NCI-H345 (cell line): Measurements from ENCODE around the gene VPS18.
"Not testable (repeated sequence)": the region's sequence is repeated elsewhere in the genome, so short reads cannot be mapped to it uniquely, and the experiment has no call there.

Experiments
- DNase-seq: peaks from one replicate; lab custom pipeline; 2025; lab: John Stamatoyannopoulos, UW

Gene VPS18

GRCh38 chr15:40893733-40894680 lies at the start of gene VPS18:
VPS18 (plus strand) TSS chr15:40894450; CDS start chr15:40894769, 319 bp downstream.
- peak; percentile 95 for DNase-seq

GRCh38 chr15:40844696-40845030 lies 49.6 kb upstream of the VPS18 start:
- peak; percentile 43 for DNase-seq

DNA sequence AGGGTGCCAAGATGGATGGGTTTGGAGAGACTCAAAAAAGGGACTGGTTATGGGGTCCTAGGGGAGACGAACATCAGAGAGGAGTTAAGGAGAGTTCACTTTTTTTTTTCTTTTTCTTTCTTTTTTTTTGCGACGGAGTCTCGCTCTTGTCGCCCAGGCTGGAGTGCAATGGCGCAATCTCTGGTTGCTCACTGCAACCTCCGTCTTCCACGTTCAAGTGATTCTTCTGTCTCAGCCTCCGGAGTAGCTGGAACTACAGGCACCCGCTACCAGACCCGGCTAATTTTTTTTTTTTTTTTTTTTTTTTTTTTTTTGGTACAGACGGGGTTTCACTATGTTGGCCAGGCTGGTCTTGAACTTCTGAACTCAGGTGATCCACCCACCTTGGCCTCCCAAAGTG lies 49.2 kb upstream of the VPS18 start:
- DNase-seq = no peak

DNA sequence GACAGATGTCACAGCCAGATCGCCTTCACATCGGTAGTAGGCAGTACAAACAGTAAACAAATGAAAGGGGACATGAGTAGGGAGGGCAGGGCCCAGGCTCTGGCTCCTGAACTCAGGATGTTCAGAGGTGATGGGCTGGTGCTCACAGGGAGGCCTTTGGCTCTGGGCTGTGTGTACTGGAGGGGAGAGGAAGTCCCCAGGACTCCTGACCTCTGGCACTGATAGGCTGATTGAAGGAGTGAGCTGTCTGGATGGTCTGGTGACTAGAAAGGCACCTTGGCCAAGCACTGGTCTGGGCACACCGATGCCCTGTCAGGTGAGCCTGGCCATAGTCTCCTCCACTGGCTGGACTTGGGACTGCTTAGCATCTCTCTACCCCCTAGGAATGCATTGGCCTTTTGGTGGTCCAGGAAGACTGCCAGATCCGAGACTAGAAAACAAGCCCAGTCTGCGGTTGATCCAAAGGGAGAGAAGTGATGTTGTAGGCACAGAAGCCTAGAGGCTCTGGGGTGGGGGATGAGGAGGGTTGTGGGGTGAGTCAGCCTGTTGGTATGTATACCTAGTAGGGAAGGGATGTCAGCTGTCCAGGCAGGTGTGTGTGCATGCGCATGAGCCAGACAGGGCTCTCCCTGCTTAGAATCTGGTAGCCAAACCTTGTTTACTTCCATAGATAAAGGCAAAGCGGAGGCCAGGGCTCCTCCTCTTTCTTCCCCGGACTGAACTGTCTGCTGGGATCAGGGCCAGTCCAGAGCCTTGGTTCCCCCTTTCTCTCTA lies 48.6 kb upstream of the VPS18 start:
- peak; percentile 16 for DNase-seq

DNA sequence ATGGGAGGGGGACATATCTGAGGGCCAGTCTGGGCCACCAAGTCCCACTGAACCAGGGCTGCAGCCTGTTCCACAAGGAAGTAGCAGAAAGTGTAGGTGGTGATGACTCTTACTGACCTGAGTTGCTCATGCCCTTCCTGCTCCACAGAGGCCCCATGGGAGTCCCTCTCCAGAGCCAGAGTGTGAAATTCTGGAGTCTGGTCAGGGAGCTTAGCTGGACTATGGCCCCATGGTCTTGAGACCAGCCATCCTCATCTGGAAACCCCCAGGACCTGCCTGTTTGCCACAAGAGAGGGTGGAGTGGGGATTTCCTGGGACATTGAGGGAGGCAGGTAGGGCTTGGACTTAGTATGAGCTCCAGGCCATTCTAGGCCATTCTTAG lies 47.4 kb upstream of the VPS18 start:
- DNase-seq = no peak

DNA sequence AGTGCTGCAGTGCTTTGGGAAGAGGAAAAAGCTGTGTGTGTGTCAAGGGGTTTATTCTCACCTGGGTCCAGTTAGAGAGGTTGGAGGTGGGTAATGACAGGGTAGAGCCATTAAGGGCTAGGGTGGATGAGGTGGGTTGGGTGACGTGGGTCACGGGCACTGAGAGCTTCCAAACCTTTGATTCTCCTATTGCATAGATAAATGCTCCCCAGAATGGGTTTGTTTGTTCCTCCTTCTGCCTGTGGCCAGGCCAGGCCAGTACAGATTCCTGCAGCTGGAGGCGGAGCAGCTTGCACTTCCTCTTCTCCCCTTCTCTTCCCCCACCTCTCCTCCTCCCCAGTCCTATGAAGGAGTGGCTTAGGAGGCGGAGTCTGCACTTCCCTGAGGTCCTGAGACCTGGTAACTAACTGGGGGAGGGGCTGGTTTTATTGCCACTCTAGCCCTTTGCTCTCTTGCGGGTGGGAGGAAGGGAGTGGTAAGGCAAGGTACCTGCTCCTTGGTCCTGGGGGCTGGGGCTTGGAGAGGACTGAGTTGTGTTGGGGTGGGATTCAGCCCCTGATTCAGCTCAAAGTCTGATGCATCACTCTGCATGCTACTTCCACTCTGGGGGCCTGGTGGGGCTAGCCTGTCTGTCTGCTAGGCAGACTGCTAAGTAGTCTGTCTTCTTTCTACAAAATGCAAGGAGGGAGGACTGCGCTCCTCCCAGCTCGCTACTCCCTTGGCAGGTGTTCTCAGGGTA lies 46.9 kb upstream of the VPS18 start:
- DNase-seq = peak; percentile 4

- no peak for DNase-seq
Measured at GRCh38 chr15:40850576-40851112, 43.6 kb upstream of the VPS18 start.

GRCh38 chr15:40852529-40852928 lies 41.7 kb upstream of the VPS18 start:
- DNase-seq = no peak

DNA sequence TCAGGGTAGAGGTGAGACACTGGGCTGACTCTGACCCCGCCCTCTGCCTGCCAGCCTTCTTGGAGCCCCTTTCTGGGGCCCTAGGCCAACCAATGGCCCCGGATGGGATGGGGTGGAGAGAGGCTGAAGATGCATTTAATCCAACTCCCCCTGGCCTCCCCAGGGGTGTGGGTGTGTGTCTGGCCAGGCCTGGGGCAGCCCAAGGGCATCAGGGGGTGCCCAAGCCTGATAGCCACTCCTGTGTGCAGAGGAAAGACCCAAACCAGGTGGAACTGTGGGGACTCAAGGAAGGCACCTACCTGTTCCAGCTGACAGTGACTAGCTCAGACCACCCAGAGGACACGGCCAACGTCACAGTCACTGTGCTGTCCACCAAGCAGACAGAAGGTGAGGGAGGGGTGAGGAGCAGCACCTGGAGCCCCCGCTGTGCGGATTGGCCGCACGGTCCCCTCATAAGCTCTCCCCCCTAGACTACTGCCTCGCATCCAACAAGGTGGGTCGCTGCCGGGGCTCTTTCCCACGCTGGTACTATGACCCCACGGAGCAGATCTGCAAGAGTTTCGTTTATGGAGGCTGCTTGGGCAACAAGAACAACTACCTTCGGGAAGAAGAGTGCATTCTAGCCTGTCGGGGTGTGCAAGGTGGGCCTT lies 40.9 kb upstream of the VPS18 start:
- no peak for DNase-seq

GRCh38 chr15:40854161-40854560 lies 40.1 kb upstream of the VPS18 start:
- no peak for DNase-seq

DNA sequence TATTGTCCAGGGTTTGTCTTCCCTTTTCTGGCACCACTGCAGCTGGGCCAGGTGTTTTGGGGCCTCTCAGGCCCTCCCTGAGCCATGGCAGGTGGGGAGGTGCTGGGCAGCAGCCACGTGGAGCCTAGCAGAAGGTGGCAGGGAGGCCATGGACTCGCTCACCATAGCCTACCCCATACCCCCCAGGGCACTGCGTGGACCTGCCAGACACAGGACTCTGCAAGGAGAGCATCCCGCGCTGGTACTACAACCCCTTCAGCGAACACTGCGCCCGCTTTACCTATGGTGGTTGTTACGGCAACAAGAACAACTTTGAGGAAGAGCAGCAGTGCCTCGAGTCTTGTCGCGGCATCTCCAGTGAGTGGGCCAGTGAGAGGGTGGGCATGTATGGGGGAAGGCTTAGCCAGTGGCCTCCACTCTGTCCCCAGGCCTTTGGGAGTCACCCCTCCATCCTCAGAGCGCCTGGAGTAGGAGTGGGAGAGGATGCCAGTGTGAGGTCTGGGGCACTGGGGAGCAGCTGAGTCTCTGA lies 38.5 kb upstream of the VPS18 start:
- DNase-seq = no peak

DNA sequence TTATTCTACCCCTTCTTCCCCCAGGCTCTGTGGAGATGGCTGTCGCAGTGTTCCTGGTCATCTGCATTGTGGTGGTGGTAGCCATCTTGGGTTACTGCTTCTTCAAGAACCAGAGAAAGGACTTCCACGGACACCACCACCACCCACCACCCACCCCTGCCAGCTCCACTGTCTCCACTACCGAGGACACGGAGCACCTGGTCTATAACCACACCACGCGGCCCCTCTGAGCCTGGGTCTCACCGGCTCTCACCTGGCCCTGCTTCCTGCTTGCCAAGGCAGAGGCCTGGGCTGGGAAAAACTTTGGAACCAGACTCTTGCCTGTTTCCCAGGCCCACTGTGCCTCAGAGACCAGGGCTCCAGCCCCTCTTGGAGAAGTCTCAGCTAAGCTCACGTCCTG lies 37.5 kb upstream of the VPS18 start:
- DNase-seq = no peak

DNA sequence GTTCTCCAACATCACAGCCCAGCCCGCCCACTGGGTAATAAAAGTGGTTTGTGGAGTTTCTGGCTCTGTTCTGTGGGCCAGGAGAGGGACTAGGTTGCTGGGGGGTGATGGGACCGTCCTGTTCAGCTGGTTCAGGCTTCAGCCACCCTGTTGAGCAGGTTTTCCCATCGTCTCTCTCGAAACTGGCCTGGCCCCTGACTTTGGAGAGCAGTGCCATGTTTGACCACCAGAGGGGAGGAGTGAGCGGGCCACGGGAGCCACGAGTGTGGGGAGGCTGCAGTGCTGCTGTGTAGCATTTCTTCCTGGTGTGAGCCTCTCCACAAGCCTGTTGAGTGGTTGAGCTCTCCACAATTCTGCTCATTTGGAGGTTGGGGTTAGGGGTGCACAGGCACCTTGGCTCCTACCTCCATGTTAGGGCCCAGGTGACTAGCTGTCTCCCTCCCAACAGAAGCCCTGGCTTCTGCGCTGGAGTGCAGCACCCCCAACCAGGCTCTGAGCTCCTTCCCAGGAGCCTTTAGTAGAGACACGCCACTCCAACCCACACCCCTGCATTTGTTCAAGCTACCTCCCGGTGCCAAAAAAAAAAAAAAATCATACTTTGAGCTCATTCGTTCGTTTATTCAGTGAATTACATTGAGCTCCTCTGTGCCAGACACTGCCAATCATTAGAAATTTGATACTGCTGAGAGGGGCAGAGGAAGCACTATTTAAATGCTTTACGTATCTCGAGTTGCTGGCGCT lies 36.5 kb upstream of the VPS18 start:
- peak; percentile 56 for DNase-seq

GRCh38 chr15:40858706-40859105 lies 35.5 kb upstream of the VPS18 start:
- no peak for DNase-seq

DNA sequence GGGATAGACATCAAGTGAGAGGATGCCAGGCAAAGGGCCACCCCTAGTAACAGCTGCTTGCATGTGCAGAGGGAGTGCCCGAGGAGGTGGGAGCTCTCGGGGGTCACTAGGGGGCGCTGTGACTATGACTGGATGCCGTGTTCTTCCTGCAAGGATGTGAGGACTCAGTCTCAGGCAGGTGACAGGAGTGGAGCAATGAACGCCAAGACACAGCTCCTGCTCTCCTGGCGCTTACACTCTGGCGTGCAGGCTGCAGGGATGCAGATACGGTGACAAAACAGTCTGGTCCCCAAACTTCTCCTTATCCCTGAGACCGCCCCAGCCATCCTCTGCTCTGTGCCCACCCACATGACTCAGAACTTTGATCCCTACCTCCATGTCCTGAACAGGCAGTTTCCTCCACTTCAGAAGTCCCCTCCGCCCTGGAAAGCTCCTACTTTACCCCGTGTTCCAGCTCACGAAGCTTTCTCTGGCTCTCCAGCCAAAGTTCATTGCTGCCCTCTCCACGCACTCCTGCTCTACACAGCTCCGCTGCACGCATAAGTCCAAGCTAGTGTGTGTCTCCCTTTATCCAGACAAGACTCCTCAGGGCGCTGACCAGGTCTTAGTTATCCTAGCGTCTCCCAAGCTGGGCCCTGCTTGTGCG lies 34.9 kb upstream of the VPS18 start:
- peak; percentile 58 for DNase-seq

DNA sequence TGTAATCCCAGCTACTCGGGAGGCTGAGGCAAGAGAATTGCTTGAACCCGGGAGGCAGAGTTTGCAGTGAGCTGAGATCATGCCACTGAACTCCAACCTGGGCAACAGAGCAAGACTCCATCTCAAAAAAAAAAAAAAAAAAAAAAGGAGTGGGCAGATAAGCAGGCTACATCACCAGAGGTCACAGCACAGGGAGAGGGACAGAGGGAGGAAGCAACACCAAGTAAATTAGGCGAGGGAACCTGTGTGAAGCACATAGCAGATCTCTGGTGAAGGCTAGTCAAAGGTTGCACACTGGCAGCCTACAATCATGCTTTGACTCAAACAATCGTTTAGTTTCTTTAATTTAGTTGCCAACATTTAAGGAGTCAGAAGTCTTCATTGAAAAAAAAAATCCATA lies 33.1 kb upstream of the VPS18 start:
- not testable (repeated sequence) for DNase-seq

- no peak for DNase-seq
Measured at GRCh38 chr15:40863660-40864270, 30.5 kb upstream of the VPS18 start.

GRCh38 chr15:40867199-40867598 lies 27.1 kb upstream of the VPS18 start:
- DNase-seq = no peak

DNA sequence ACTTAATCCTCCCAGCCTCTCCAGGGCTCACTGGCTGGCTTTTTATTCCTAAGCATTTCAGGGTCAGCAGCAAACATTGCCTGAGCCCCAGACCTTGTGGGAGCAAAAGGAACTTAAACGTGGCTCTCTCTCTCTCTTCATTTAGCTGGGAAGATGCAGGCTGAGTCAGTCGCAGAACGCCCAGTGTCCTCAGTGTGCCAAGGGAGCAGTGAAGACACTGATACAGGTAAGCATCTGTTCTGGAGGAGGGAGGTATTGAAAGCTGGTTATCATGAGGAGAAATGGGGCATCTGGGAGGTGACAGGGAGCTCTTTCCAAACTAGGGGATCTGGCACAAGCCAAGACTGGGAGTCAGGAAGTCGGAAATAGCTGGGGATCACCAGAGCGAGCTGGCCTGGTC lies 24.6 kb upstream of the VPS18 start:
- no peak for DNase-seq

DNA sequence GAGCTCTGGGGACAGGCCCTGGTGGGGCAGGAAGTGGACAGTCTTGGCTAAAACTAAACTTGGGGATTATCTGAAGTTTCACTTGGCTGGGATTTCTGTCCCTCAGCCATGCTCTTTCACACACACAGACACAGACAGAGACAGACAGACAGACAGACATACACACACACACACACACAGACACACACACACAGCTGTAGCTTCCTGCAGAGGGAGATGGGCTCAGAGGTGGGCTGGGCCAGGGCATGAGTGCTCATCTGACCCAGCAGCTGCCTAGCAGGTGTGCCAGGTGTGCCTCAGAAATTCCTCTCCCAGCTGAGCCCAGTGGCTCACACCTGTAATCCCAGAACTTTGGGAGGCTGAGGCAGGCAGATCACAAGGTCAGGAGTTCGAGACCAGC lies 23.5 kb upstream of the VPS18 start:
- no peak for DNase-seq
